Measurements from ENCODE around the gene C1QA. TPM values are rescaled to one million over a fixed set of nuclear protein-coding genes. Genes with fewer than 3 reads are reported as not detected.

Gene C1QA
- total and polyA plus RNA-seq, 2 donors (not counting 1 experiment from before 2014, with no cell fraction given): not detected

DNA sequence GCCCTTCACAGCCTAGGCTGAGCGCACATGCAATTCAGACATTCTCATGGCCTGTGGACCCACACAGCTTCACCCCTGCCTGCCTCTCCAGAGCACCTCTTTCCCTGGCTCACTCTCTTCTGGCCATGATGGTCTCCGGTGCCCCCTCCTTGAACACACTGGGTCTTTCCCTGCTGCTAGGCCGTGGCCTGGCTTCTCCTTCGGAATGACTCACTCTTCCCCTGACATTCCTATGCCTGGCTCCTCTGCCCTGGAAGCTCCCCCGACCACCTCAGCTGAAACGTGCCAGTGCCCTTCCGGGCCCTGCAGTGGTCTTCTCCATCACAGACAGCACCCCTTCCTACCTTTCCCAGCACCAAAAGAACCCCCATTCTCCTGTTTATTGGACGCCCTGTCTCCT lies 44.9 kb upstream of the C1QA start:
- no peak overlapping the region for H2AFZ ChIP-seq (ENCODE audit: low read length)
- no peaks in the 10 kb centered on the region for H3K79me2 ChIP-seq (ENCODE audit: control insufficient read depth, insufficient read depth, low read length)
- no peak overlapping the region for H3K4me3 ChIP-seq (replicated peaks in 1 of 4; ENCODE audit: control extremely low read depth in 1 of 4, insufficient read depth in 1 of 4, low read depth in 3 of 4, low read length in 4 of 4)
- no peak overlapping the region for H3K4me2 ChIP-seq (ENCODE audit: extremely low read depth, insufficient read depth, low read length)
- H4K20me1 ChIP-seq (ENCODE audit: control insufficient read depth, extremely low read depth, insufficient read depth, low read length): no peaks in the 10 kb centered on the region
- TF ChIP-seq CTCF (conservative IDR thresholded peaks at IDR 0.05 in 1 of 2, IDR thresholded peaks at IDR 0.05 in 1 of 2; ENCODE audit: low read depth in 1 of 2, low read length in 2 of 2): no peak
- TF ChIP-seq EZH2 (IDR thresholded peaks at IDR 0.05; ENCODE audit: low read length, missing control alignments): no peak
- H3K9me3 ChIP-seq (ENCODE audit: control insufficient read depth, insufficient read depth, low read depth, low read length): no peaks in the 10 kb centered on the region
- H3K4me1 ChIP-seq (ENCODE audit: control insufficient read depth, extremely low read depth, insufficient read depth, low read length): no peaks in the 10 kb centered on the region
- no peaks in the 10 kb centered on the region for H3K36me3 ChIP-seq (ENCODE audit: control insufficient read depth, insufficient read depth, low read length)
- no peak for DNase-seq (ENCODE audit: low read depth in 2 of 2)
- H3K27ac ChIP-seq (ENCODE audit: insufficient read depth, low read length): no peak overlapping the region
- H3K27me3 ChIP-seq (ENCODE audit: control insufficient read depth, insufficient read depth, low read length): peaks cover 9% of the 10 kb centered on the region
- no peak overlapping the region for H3K9ac ChIP-seq (ENCODE audit: insufficient read depth, low read length)

- H4K20me1 ChIP-seq (ENCODE audit: control insufficient read depth, extremely low read depth, insufficient read depth, low read length): no peaks in the 10 kb centered on the region
- H3K4me1 ChIP-seq (ENCODE audit: control insufficient read depth, extremely low read depth, insufficient read depth, low read length): no peaks in the 10 kb centered on the region
- no peaks in the 10 kb centered on the region for H3K79me2 ChIP-seq (ENCODE audit: control insufficient read depth, insufficient read depth, low read length)
- no peaks in the 10 kb centered on the region for H3K9me3 ChIP-seq (ENCODE audit: control insufficient read depth, insufficient read depth, low read depth, low read length)
- no peak overlapping the region for H3K4me3 ChIP-seq (replicated peaks in 1 of 4; ENCODE audit: control extremely low read depth in 1 of 4, insufficient read depth in 1 of 4, low read depth in 3 of 4, low read length in 4 of 4)
- H3K4me2 ChIP-seq (ENCODE audit: extremely low read depth, insufficient read depth, low read length): no peak overlapping the region
- no peak for DNase-seq (ENCODE audit: low read depth in 2 of 2)
- H3K27me3 ChIP-seq (ENCODE audit: control insufficient read depth, insufficient read depth, low read length): peaks cover 9% of the 10 kb centered on the region
- H3K36me3 ChIP-seq (ENCODE audit: control insufficient read depth, insufficient read depth, low read length): no peaks in the 10 kb centered on the region
- H3K9ac ChIP-seq (ENCODE audit: insufficient read depth, low read length): no peak overlapping the region
- TF ChIP-seq EZH2 (IDR thresholded peaks at IDR 0.05; ENCODE audit: low read length, missing control alignments) (no peak), CTCF (conservative IDR thresholded peaks at IDR 0.05 in 1 of 2, IDR thresholded peaks at IDR 0.05 in 1 of 2; ENCODE audit: low read depth in 1 of 2, low read length in 2 of 2) (no peak)
- no peak overlapping the region for H2AFZ ChIP-seq (ENCODE audit: low read length)
- no peak overlapping the region for H3K27ac ChIP-seq (ENCODE audit: insufficient read depth, low read length)
Observed at GRCh38 chr1:22592051-22592450, 44.4 kb upstream of the C1QA start.

GRCh38 chr1:22592919-22593790 lies 43.3 kb upstream of the C1QA start:
- no peaks in the 10 kb centered on the region for H4K20me1 ChIP-seq (ENCODE audit: control insufficient read depth, extremely low read depth, insufficient read depth, low read length)
- no peak overlapping the region for H3K27ac ChIP-seq (ENCODE audit: insufficient read depth, low read length)
- no peak for TF ChIP-seq CTCF (conservative IDR thresholded peaks at IDR 0.05 in 1 of 2, IDR thresholded peaks at IDR 0.05 in 1 of 2; ENCODE audit: low read depth in 1 of 2, low read length in 2 of 2)
- TF ChIP-seq EZH2 (IDR thresholded peaks at IDR 0.05; ENCODE audit: low read length, missing control alignments): no peak
- no peaks in the 10 kb centered on the region for H3K36me3 ChIP-seq (ENCODE audit: control insufficient read depth, insufficient read depth, low read length)
- no peaks in the 10 kb centered on the region for H3K9me3 ChIP-seq (ENCODE audit: control insufficient read depth, insufficient read depth, low read depth, low read length)
- no peaks in the 10 kb centered on the region for H3K4me1 ChIP-seq (ENCODE audit: control insufficient read depth, extremely low read depth, insufficient read depth, low read length)
- H3K9ac ChIP-seq (ENCODE audit: insufficient read depth, low read length): no peak overlapping the region
- peaks cover 10% of the 10 kb centered on the region for H3K27me3 ChIP-seq (ENCODE audit: control insufficient read depth, insufficient read depth, low read length)
- DNase-seq (ENCODE audit: low read depth in 2 of 2): no peak
- H3K4me3 ChIP-seq (replicated peaks in 1 of 4; ENCODE audit: control extremely low read depth in 1 of 4, insufficient read depth in 1 of 4, low read depth in 3 of 4, low read length in 4 of 4): no peak overlapping the region
- no peak overlapping the region for H2AFZ ChIP-seq (ENCODE audit: low read length)
- H3K79me2 ChIP-seq (ENCODE audit: control insufficient read depth, insufficient read depth, low read length): no peaks in the 10 kb centered on the region
- H3K4me2 ChIP-seq (ENCODE audit: extremely low read depth, insufficient read depth, low read length): no peak overlapping the region

Data from fibroblast of lung (primary cell).